ENCODE measurements around the gene FAM184B.

- TF ChIP-seq CTCF (IDR thresholded peaks at IDR 0.05 in 8 of 11, conservative IDR thresholded peaks at IDR 0.05 in 3 of 11) (no peak), POLR2A (IDR thresholded peaks at IDR 0.05) (no peak)
Observed at GRCh38 chr4:17707671-17708070, 73.8 kb downstream of the FAM184B start.

All from spleen (tissue), 7 donors.